G401 (cell line): ENCODE data around the gene DDX49. TPM values are rescaled to one million over a fixed set of nuclear protein-coding genes. Genes with fewer than 3 reads are reported as not detected.

Experiments used
- DNase-seq: peaks from one replicate; pipeline ENCODE4 v3.0.0-alpha.2; 2015; ENCODE audit warnings: low spot score
- in situ Hi-C: cut with HindIII; loops from 2 replicates; pipeline ENCODE4 v1.10.0; 2016; ENCODE audit warnings: low sequenced_read_pairs, mixed read lengths
- total RNA-seq: library from RNA; depleted of rRNA; stranded (reverse); fragments of >200 nt; shearing (Covaris generic); gene quantifications from 2 replicates; pipeline ENCODE4 v1.2.3, GENCODE V29; 2014; rRNA removed

Gene DDX49
- 64.6 and 77.8 TPM in 2 replicates for total RNA-seq

GRCh38 chr19:18919086-18919899 lies at the start of gene DDX49, which contains the start of gene COPE:
TSS of gene DDX49 (plus strand) at chr19:18919715. CDS start at chr19:18919742, 27 bp downstream.
TSS of gene COPE (minus strand) at chr19:18919387. CDS start at chr19:18919348, 39 bp downstream.
- DNase-seq, result peak; percentile 100
- in situ Hi-C loops, result no loop called here

- in situ Hi-C loops, result no loop called here
- no peak for DNase-seq
These were observed 49.6 kb upstream of the DDX49 start for GRCh38 chr19:18869781-18870530.

GRCh38 chr19:18870531-18871172 lies 48.9 kb upstream of the DDX49 start:
- in situ Hi-C loops, result no loop called here
- no peak for DNase-seq

- DNase-seq, result peak; percentile 62
- in situ Hi-C loops, result no loop called here
These were observed 48.0 kb upstream of the DDX49 start for GRCh38 chr19:18871543-18871942.

- DNase-seq, result no peak
These were observed 43.8 kb upstream of the DDX49 start for GRCh38 chr19:18875726-18876125.

GRCh38 chr19:18876865-18877264 lies 42.6 kb upstream of the DDX49 start:
- no peak for DNase-seq
- in situ Hi-C loops, result no loop called here

More at GRCh38 chr19:18875726-18876125, 43.8 kb upstream of the DDX49 start:
- in situ Hi-C loops, result no loop called here

- in situ Hi-C loops, result no loop called here
- DNase-seq, result no peak
These were observed 41.3 kb upstream of the DDX49 start for GRCh38 chr19:18878058-18878797.

- in situ Hi-C loops, result no loop called here
- DNase-seq, result no peak
These were observed 40.5 kb upstream of the DDX49 start for GRCh38 chr19:18878858-18879578.

- in situ Hi-C loops, result no loop called here
- no peak for DNase-seq
These were observed 39.7 kb upstream of the DDX49 start for GRCh38 chr19:18879579-18880373.

- DNase-seq, result no peak
- in situ Hi-C loops, result no loop called here
These were observed 38.0 kb upstream of the DDX49 start for GRCh38 chr19:18881491-18881890.

GRCh38 chr19:18883526-18884304 lies 35.8 kb upstream of the DDX49 start:
- DNase-seq, result no peak
- in situ Hi-C loops, result no loop called here

GRCh38 chr19:18886972-18887371 lies 32.5 kb upstream of the DDX49 start:
- in situ Hi-C loops, result no loop called here
- no peak for DNase-seq

- in situ Hi-C loops, result no loop called here
- no peak for DNase-seq
These were observed 29.4 kb upstream of the DDX49 start for GRCh38 chr19:18889949-18890745.

- DNase-seq, result no peak
- in situ Hi-C loops, result no loop called here
These were observed 25.8 kb upstream of the DDX49 start for GRCh38 chr19:18893587-18894253.

GRCh38 chr19:18894254-18895037 lies 25.1 kb upstream of the DDX49 start:
- in situ Hi-C loops, result no loop called here
- DNase-seq, result peak; percentile 51
